Lower lobe of right lung (tissue), 2 donors: ENCODE measurements around the gene SPATA12. TPM values are rescaled to one million over a fixed set of nuclear protein-coding genes. Genes with fewer than 3 reads are reported as not detected.

Experiments
- ATAC-seq, 2 donors: fragments of 200-7000 bp; cut with Tn5 transposase; one replicate each; pipeline ENCODE4 v1.9.1; 2020 to 2022; ENCODE audit warnings: mild to moderate bottlenecking in 2 of 2, moderate library complexity in 2 of 2
- DNase-seq: peaks from one replicate; pipeline ENCODE4 v3.0.0-alpha.2; 2020
- H3K27ac ChIP-seq: fragments of 200-600 bp; one replicate; pipeline ENCODE4 v1.8.0; 2022
- H3K27me3 ChIP-seq: fragments of 200-600 bp; one replicate; pipeline ENCODE4 v1.8.0; 2022; ENCODE audit warnings: low read depth
- H3K36me3 ChIP-seq: fragments of 200-600 bp; one replicate; pipeline ENCODE4 v1.8.0; 2022; ENCODE audit warnings: mild to moderate bottlenecking
- H3K4me1 ChIP-seq: fragments of 200-600 bp; one replicate; pipeline ENCODE4 v1.8.0; 2022
- H3K4me3 ChIP-seq: fragments of 200-600 bp; one replicate; pipeline ENCODE4 v1.8.0; 2022; ENCODE audit warnings: mild to moderate bottlenecking
- H3K9me3 ChIP-seq: fragments of 200-600 bp; one replicate; pipeline ENCODE4 v1.8.0; 2022
- CTCF ChIP-seq: fragments of 200-600 bp; IDR thresholded peaks from one replicate; pipeline ENCODE4 v1.8.0; 2022; ENCODE audit warnings: antibody characterized with exemption, mild to moderate bottlenecking
- intact Hi-C: fragments of 100-400 bp; cut with DNase I; formaldehyde crosslinking; loops from one replicate; pipeline ENCODE4 v1.11.0; 2022
- total RNA-seq: library from RNA; stranded (reverse); fragmentation: NEBNext Ultra II Directional; extraction: Animal tissue kit (Norgen Biotek cat#: 25700); gene quantifications from one replicate; pipeline ENCODE4 v1.2.1, GENCODE V29; 2021
- donor health status: DM: no; HTN: yes; CAD: no; lungs with severe emphysema.

SPATA12 gene
- total RNA-seq, 1 donor from 2014 or later, result 0.15 TPM

GRCh38 chr3:57029924-57030323 lies 30.5 kb upstream of the SPATA12 start:
- Histone ChIP-seq H3K9me3 (no peaks in the 10 kb centered on the region), H3K36me3 (no peaks in the 10 kb centered on the region), H3K4me3 (no peak overlapping the region), H3K27me3 (no peaks in the 10 kb centered on the region), H3K4me1 (peaks cover 5% of the 10 kb centered on the region), H3K27ac (no peak overlapping the region)
- intact Hi-C loops, result no loop called here
- DNase-seq, result no peak
- TF ChIP-seq CTCF, result no peak
- ATAC-seq, result no peak

GRCh38 chr3:57030721-57031120 lies 29.7 kb upstream of the SPATA12 start:
- Histone ChIP-seq H3K4me1 (peaks cover 5% of the 10 kb centered on the region), H3K36me3 (no peaks in the 10 kb centered on the region), H3K27me3 (no peaks in the 10 kb centered on the region), H3K4me3 (no peak overlapping the region), H3K9me3 (no peaks in the 10 kb centered on the region), H3K27ac (no peak overlapping the region)
- intact Hi-C loops, result no loop called here
- no peak for DNase-seq
- no peak for TF ChIP-seq CTCF
- no peak for ATAC-seq

- Histone ChIP-seq H3K27ac (no peak overlapping the region), H3K4me1 (peaks cover 5% of the 10 kb centered on the region), H3K9me3 (no peaks in the 10 kb centered on the region), H3K27me3 (no peaks in the 10 kb centered on the region), H3K4me3 (no peak overlapping the region), H3K36me3 (no peaks in the 10 kb centered on the region)
- ATAC-seq (peak in 1 of 2 donors; percentile 36), DNase-seq (no peak)
- intact Hi-C loops, result no loop called here
- no peak for TF ChIP-seq CTCF
Measured at GRCh38 chr3:57031631-57032541, 28.6 kb upstream of the SPATA12 start.

- intact Hi-C loops, result no loop called here
- Histone ChIP-seq H3K27ac (no peak overlapping the region), H3K36me3 (no peaks in the 10 kb centered on the region), H3K4me1 (peaks cover 4% of the 10 kb centered on the region), H3K9me3 (no peaks in the 10 kb centered on the region), H3K27me3 (no peaks in the 10 kb centered on the region), H3K4me3 (no peak overlapping the region)
- TF ChIP-seq CTCF, result no peak
- ATAC-seq, result no peak
- no peak for DNase-seq
Measured at GRCh38 chr3:57036952-57037351, 23.5 kb upstream of the SPATA12 start.

GRCh38 chr3:57038466-57039164 lies 21.8 kb upstream of the SPATA12 start:
- ATAC-seq, result no peak
- Histone ChIP-seq H3K36me3 (no peaks in the 10 kb centered on the region), H3K4me1 (no peaks in the 10 kb centered on the region), H3K4me3 (no peak overlapping the region), H3K9me3 (no peaks in the 10 kb centered on the region), H3K27ac (no peak overlapping the region), H3K27me3 (no peaks in the 10 kb centered on the region)
- TF ChIP-seq CTCF, result no peak
- intact Hi-C loops, result no loop called here
- no peak for DNase-seq
